22Rv1 (cell line): ENCODE measurements around the gene SSBP2.

Source experiments
- CTCF ChIP-seq: fragments of 450-650 bp; IDR thresholded peaks from 2 replicates; pipeline ENCODE4 v1.5.1; 2017; ENCODE audit warnings: mild to moderate bottlenecking
- ZFX ChIP-seq: fragments of 450-650 bp; IDR thresholded peaks from 2 replicates; pipeline ENCODE4 v1.6.1; 2017; ENCODE audit warnings: antibody characterized with exemption, borderline replicate concordance

DNA sequence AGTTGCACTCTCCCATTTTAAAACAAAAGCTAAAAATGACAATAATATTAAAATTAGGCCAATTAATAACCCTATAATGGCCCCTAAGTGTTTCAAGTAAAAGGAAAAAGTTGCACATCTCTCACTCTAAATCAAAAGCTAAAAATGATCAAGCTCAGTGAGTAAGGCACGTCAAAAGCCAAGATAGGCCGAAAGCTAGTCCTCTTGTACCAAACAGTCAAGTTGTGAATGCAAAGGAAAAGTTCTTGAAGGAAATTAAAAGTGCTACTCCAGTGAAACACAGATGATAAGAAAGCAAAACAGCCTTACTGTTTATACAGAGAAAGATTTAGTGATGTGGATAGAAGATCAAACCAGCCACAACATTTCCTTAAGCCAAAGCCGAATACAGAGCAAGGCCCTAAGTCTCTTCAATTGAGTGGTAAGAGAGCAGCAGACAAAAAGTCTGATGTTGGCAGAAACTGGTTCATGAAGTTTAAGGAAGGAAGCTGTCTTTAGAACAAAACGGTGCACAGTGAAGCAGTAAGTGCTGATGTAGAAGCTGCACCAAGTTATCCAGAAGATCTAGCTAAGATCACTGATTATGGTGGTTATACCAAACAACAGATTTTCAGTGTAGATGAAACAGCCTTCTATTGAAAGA is 212.9 kb downstream of the SSBP2 start:
- TF ChIP-seq CTCF (no peak), ZFX (no peak)
